ENCODE data around the gene LTF.

The LTF gene

DNA sequence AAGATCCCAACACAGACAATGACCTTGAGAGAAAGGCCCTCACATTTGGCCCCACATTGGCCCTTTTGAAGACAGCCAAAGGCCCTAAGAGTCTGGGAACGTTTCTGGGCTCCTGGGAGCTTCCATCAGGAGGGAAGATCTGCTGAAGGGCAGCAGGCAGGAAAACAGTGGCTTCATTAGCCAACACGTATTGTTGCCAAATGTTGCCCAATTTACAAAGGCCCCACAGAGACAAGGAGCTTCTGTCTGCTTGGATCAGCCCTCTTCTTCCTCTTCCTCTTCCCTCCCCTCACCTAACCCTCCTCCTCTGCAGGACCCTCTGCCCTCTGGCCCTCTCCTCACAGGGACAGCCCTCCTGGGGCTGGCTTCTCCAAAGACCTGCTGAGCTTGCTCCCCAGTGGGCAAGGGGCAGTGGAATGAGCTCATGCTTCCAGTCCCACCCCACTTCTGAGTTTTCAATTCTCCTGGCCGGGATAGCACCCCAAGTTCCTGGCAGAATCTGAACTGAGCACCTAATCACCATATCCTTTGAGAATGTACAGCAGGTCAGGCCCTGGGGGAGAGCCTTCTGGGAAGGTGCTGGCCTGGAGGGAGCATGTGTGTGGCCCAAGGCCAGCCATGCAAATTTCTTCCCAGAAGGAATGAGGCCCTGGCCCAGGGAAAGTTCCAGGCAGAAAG, 5.1 kb upstream of the LTF start:
- DNase-seq, result no peak
- H3K4me3 Mint-ChIP-seq, result no peak overlapping the region
- no peak overlapping the region for H3K27ac Mint-ChIP-seq
- peaks cover 37% of the 10 kb centered on the region for H3K27me3 Mint-ChIP-seq (ENCODE audit: low read depth, poor library complexity)
- peaks cover 13% of the 10 kb centered on the region for H3K9me3 Mint-ChIP-seq
- H3K36me3 Mint-ChIP-seq (ENCODE audit: low read depth), result peaks cover 5% of the 10 kb centered on the region
- TF ChIP-seq, protein P1, sequence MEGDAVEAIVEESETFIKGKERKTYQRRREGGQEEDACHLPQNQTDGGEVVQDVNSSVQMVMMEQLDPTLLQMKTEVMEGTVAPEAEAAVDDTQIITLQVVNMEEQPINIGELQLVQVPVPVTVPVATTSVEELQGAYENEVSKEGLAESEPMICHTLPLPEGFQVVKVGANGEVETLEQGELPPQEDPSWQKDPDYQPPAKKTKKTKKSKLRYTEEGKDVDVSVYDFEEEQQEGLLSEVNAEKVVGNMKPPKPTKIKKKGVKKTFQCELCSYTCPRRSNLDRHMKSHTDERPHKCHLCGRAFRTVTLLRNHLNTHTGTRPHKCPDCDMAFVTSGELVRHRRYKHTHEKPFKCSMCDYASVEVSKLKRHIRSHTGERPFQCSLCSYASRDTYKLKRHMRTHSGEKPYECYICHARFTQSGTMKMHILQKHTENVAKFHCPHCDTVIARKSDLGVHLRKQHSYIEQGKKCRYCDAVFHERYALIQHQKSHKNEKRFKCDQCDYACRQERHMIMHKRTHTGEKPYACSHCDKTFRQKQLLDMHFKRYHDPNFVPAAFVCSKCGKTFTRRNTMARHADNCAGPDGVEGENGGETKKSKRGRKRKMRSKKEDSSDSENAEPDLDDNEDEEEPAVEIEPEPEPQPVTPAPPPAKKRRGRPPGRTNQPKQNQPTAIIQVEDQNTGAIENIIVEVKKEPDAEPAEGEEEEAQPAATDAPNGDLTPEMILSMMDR (IDR thresholded peaks at IDR 0.05), result no peak
- peaks cover 5% of the 10 kb centered on the region for H3K4me1 Mint-ChIP-seq

DNA sequence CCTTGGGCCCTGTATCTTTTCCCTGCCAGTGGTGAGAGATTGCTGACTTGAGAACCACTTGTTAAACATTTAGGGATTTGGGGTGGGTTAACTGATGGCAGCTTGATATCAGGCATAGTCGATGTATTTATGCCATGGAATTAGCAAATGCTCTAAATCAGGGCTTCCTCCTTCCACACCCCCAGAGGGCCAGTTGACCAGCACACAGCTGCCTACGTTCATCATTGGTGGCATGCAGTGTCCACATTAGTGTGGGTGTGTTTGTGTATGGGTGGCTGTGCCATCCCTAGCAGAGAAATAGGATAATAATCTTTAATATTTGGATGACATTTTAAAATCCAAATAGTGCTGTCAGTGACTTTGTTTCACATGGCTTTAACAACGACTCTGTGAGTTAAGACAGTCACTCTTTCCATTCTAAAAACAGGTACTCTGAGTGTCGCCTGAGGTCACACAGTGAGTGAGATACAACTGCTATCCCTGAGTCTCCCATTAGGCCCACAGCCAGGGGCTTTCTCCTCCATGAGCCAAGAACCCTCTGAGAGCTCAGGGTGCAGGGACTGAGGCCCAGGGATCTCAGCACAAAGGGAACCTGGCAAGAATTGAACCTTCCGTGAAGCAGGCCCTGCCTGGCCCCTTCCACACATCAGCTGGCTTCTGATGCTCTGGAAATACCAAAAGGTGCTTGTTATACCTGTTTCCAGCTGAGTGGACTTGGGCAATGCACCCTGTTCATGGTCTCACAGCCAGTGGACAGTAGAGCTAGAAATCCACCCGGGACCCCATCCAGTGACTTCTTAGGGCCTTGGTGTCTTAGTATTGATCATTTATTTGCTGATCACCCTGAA, 4.3 kb upstream of the LTF start:
- Mint-ChIP-seq H3K4me1 (peaks cover 5% of the 10 kb centered on the region), H3K27ac (no peak overlapping the region), H3K9me3 (peaks cover 5% of the 10 kb centered on the region), H3K27me3 (ENCODE audit: low read depth, poor library complexity) (peaks cover 42% of the 10 kb centered on the region), H3K36me3 (ENCODE audit: low read depth) (no peaks in the 10 kb centered on the region), H3K4me3 (no peak overlapping the region)
- DNase-seq, result no peak
- TF ChIP-seq, protein P1 (IDR thresholded peaks at IDR 0.05), result no peak

DNA sequence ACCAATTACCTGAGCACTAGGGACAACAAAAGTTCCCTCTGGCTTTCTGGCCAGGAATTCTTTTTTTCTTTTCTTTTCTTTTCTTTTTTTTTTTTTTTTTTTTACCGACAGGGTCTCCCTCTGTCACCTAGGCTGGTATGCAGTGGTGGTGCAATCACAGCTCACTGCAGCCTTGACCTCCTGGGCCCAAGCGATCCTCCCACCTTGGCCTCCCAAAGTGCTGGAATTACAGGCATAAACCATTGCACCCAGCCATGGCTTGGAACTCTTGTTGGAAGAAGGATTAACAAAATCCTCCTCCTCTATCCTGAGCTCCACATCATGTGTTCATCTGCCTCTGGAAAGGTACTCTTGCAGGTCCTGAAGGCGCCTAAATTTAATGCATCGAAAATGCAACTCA, 2.9 kb upstream of the LTF start:
- TF ChIP-seq, protein P1 (IDR thresholded peaks at IDR 0.05), result no peak
- DNase-seq, result no peak
- Mint-ChIP-seq H3K27ac (no peak overlapping the region), H3K9me3 (no peaks in the 10 kb centered on the region), H3K27me3 (ENCODE audit: low read depth, poor library complexity) (peaks cover 54% of the 10 kb centered on the region), H3K4me1 (peaks cover 5% of the 10 kb centered on the region), H3K4me3 (no peak overlapping the region), H3K36me3 (ENCODE audit: low read depth) (no peaks in the 10 kb centered on the region)

DNA sequence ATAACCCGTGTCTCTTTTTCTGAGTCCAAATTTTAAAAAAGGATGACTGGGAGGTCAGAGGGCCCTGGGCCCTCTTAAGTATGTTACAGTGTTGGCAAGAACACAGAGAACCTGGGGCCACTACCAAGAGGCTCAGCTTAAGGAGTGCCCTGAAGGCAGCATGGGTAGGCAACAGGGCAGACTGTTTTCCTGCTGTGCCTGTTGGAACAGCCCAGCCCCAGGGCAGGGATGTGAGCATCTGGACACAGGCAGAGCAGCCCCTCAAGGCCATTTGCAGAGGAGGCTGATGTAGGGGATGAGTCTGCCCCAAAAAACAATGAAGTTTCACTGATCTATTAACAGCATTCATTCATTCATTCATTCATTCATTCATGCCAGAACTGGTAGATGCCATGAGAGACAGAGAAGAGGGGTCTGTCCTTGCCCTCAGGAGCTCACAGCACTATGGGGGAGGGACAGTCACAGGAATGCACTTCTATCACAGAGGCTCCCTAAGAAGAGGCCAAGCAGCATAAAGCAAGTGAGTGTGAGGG, 2.2 kb upstream of the LTF start:
- H3K27ac Mint-ChIP-seq, result no peak overlapping the region
- no peak for DNase-seq

DNA sequence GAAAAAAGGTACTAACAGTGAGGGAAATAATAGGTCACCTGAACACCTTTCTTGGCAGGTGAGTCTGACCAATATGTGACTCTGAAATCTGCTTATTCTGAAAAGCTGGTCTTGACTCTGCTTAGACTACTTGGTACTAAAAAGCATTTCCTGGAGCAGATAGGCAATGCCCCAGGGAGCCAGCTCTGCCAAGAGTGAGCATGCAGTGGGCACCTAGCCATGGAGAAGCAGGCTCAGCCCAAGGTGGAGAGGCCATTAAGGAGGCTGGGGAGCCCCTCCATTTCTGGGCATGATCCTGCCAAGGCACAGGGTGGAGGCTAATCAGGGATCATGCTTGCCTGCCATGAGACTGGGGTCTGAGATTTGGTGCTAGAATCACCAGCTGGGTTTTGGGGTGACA, 1.6 kb upstream of the LTF start:
- H3K27me3 Mint-ChIP-seq (ENCODE audit: low read depth, poor library complexity), result peaks cover 61% of the 10 kb centered on the region
- H3K4me3 Mint-ChIP-seq, result no peak overlapping the region
- no peaks in the 10 kb centered on the region for H3K4me1 Mint-ChIP-seq
- no peaks in the 10 kb centered on the region for H3K36me3 Mint-ChIP-seq (ENCODE audit: low read depth)
- no peak for DNase-seq
- peaks cover 3% of the 10 kb centered on the region for H3K9me3 Mint-ChIP-seq
- H3K27ac Mint-ChIP-seq, result no peak overlapping the region
- TF ChIP-seq, protein P1 (IDR thresholded peaks at IDR 0.05), result no peak

More for the DNA sequence above, 2.2 kb upstream of the LTF start:
- TF ChIP-seq, protein P1 (IDR thresholded peaks at IDR 0.05), result no peak
- Mint-ChIP-seq H3K9me3 (no peaks in the 10 kb centered on the region), H3K36me3 (ENCODE audit: low read depth) (no peaks in the 10 kb centered on the region), H3K4me1 (peaks cover under 1% of the 10 kb centered on the region), H3K4me3 (no peak overlapping the region), H3K27me3 (ENCODE audit: low read depth, poor library complexity) (peaks cover 57% of the 10 kb centered on the region)

Data from nephron progenitor cell (in vitro differentiated cells).